Gastrocnemius medialis (tissue), 4 donors: Measurements from ENCODE around the gene GRM1. TPM values are rescaled to one million over a fixed set of nuclear protein-coding genes. Genes with fewer than 3 reads are reported as not detected.

Experiments used
- ATAC-seq, 2 donors: fragments of 150-250 bp; one replicate each; pipeline ENCODE4 v1.9.1; 2016
- DNase-seq, 2 donors: peaks; one replicate each; pipeline ENCODE4 v3.0.0-alpha.2; 2019
- H3K27ac ChIP-seq, 4 donors: fragments of 200-600 bp; sonication (generic); 1 replicate in 1 of 4; 2 replicates in 3 of 4; pipeline ENCODE4 v1.5.1; 2016 to 2018; ENCODE audit warnings: mild to moderate bottlenecking in 2 of 4, moderate library complexity in 1 of 4
- H3K27me3 ChIP-seq, 3 donors: fragments of 200-600 bp; sonication (generic) in 2 of 3; 1 replicate in 1 of 3; 2 replicates in 2 of 3; pipeline versions ENCODE4 v1.5.1 to v1.6.0; 2016 to 2019; ENCODE audit warnings: mild to moderate bottlenecking in 1 of 3, moderate library complexity in 1 of 3
- H3K36me3 ChIP-seq, 2 donors: fragments of 200-600 bp; sonication (generic) in 1 of 2; one replicate each; pipeline ENCODE4 v1.5.1; 2017 to 2018
- H3K4me1 ChIP-seq, 2 donors: fragments of 200-600 bp; sonication (generic) in 1 of 2; one replicate each; pipeline ENCODE4 v1.5.1; 2016 to 2017; ENCODE audit warnings: mild to moderate bottlenecking in 2 of 2
- H3K4me3 ChIP-seq, 4 donors: fragments of 200-600 bp; sonication (generic) in 3 of 4; 1 replicate in 1 of 4; 2 replicates in 3 of 4; pipeline ENCODE4 v1.5.1; 2016 to 2019; ENCODE audit warnings: mild to moderate bottlenecking in 2 of 4
- H3K9me3 ChIP-seq, 3 donors: fragments of 200-600 bp; sonication (generic) in 2 of 3; 1 replicate in 1 of 3; 2 replicates in 2 of 3; pipeline ENCODE4 v1.5.1; 2016 to 2019
- CTCF ChIP-seq, 5 experiments: fragments of 450-650 bp in 3 of 5; fragments of 200-600 bp in 2 of 5; sonication (generic) in 2 of 5; IDR thresholded peaks in 4 of 5; conservative IDR thresholded peaks in 1 of 5; 1 replicate in 4 of 5; 2 replicates in 1 of 5; pipeline ENCODE4 v1.5.1; 2016 to 2019; ENCODE audit warnings: antibody characterized with exemption in 5 of 5, mild to moderate bottlenecking in 3 of 5, moderate library complexity in 3 of 5
- POLR2A ChIP-seq, 2 donors: fragments of 450-650 bp; IDR thresholded peaks; one replicate each; pipeline ENCODE4 v1.6.1; 2017; ENCODE audit warnings: antibody characterized with exemption in 2 of 2, mild to moderate bottlenecking in 2 of 2, moderate library complexity in 2 of 2
- in situ Hi-C, 4 donors: fragments of 200-750 bp; cut with MboI; loops; one replicate each; pipeline versions ENCODE4 v1.15.0 to v1.8.0; 2017; ENCODE audit warnings: low sequenced_read_pairs in 4 of 4
- intact Hi-C: fragments of 100-400 bp; cut with DNase I; formaldehyde crosslinking; loops from one replicate; pipeline ENCODE4 v1.15.1; 2023; ENCODE audit warnings: low total_unique reads
- total RNA-seq, 4 donors: library from RNA; depleted of rRNA; stranded (reverse); fragments of >200 nt; gene quantifications; one replicate each; pipeline versions ENCODE4 v1.1.0 to v1.2.3, GENCODE V29; 2016

The GRM1 gene
- total RNA-seq, 4 donors from 2014 or later: 0.04 TPM; not detected in 3

GRCh38 chr6:146434732-146435390 is 406.0 kb downstream of the GRM1 start:
- no peak for TF ChIP-seq POLR2A (IDR thresholded peaks at IDR 0.05)
- no peak for TF ChIP-seq CTCF (IDR thresholded peaks at IDR 0.05 in 4 of 5, conservative IDR thresholded peaks at IDR 0.05 in 1 of 5)
- intact Hi-C loops: no loop called here
- H3K4me1 ChIP-seq: no peaks in the 10 kb centered on the region
- DNase-seq: no peak
- no peak for ATAC-seq
- H3K27ac ChIP-seq: no peak overlapping the region
- no peaks in the 10 kb centered on the region for H3K9me3 ChIP-seq
- no peaks in the 10 kb centered on the region for H3K36me3 ChIP-seq
- in situ Hi-C loops: no loop called here
- peak overlapping the region; percentile 28 to 37 (median 30) for H3K4me3 ChIP-seq
- H3K27me3 ChIP-seq: peaks cover 0 to 9% (median 3%) of the 10 kb centered on the region in 3 donors

GRCh38 chr6:146441907-146442306 is 413.0 kb downstream of the GRM1 start:
- no peak for DNase-seq
- no peaks in the 10 kb centered on the region for H3K4me1 ChIP-seq
- ATAC-seq: no peak
- TF ChIP-seq CTCF (IDR thresholded peaks at IDR 0.05 in 4 of 5, conservative IDR thresholded peaks at IDR 0.05 in 1 of 5) (no peak), POLR2A (IDR thresholded peaks at IDR 0.05) (no peak)
- no peak overlapping the region for H3K27ac ChIP-seq
- in situ Hi-C loops: no loop called here
- intact Hi-C loops: no loop called here
- H3K27me3 ChIP-seq: no peaks in the 10 kb centered on the region
- no peak overlapping the region for H3K4me3 ChIP-seq
- no peaks in the 10 kb centered on the region for H3K36me3 ChIP-seq
- no peaks in the 10 kb centered on the region for H3K9me3 ChIP-seq

- Histone ChIP-seq H3K27ac (no peak overlapping the region), H3K4me3 (no peak overlapping the region), H3K4me1 (no peaks in the 10 kb centered on the region), H3K36me3 (no peaks in the 10 kb centered on the region), H3K9me3 (no peaks in the 10 kb centered on the region), H3K27me3 (no peaks in the 10 kb centered on the region)
- ATAC-seq (no peak), DNase-seq (no peak)
- TF ChIP-seq POLR2A (IDR thresholded peaks at IDR 0.05) (no peak), CTCF (IDR thresholded peaks at IDR 0.05 in 4 of 5, conservative IDR thresholded peaks at IDR 0.05 in 1 of 5) (no peak)
- intact Hi-C loops (no loop called here), in situ Hi-C loops (no loop called here)
Observed at GRCh38 chr6:146444189-146444588, 415.3 kb downstream of the GRM1 start.

GRCh38 chr6:146445233-146445632 is 416.4 kb downstream of the GRM1 start:
- Histone ChIP-seq H3K4me1 (no peaks in the 10 kb centered on the region), H3K9me3 (no peaks in the 10 kb centered on the region), H3K27me3 (no peaks in the 10 kb centered on the region), H3K36me3 (no peaks in the 10 kb centered on the region), H3K4me3 (no peak overlapping the region), H3K27ac (no peak overlapping the region)
- intact Hi-C loops: no loop called here
- TF ChIP-seq CTCF (IDR thresholded peaks at IDR 0.05 in 4 of 5, conservative IDR thresholded peaks at IDR 0.05 in 1 of 5): no peak
- TF ChIP-seq POLR2A (IDR thresholded peaks at IDR 0.05): no peak
- DNase-seq (no peak), ATAC-seq (no peak)
- in situ Hi-C loops: no loop called here

GRCh38 chr6:146456886-146457285 is 428.0 kb downstream of the GRM1 start:
- in situ Hi-C loops (no loop called here), intact Hi-C loops (no loop called here)
- no peaks in the 10 kb centered on the region for H3K27me3 ChIP-seq
- no peaks in the 10 kb centered on the region for H3K36me3 ChIP-seq
- DNase-seq (no peak), ATAC-seq (no peak)
- H3K4me1 ChIP-seq: no peaks in the 10 kb centered on the region
- H3K27ac ChIP-seq: no peak overlapping the region
- no peak for TF ChIP-seq POLR2A (IDR thresholded peaks at IDR 0.05)
- TF ChIP-seq CTCF (IDR thresholded peaks at IDR 0.05 in 4 of 5, conservative IDR thresholded peaks at IDR 0.05 in 1 of 5): no peak
- peaks cover 0 to 12% (median 0%) of the 10 kb centered on the region in 3 donors for H3K9me3 ChIP-seq
- H3K4me3 ChIP-seq: no peak overlapping the region
